Endodermal cell (in vitro differentiated cells): Measurements from ENCODE around the gene SRPRB. TPM values are rescaled to one million over a fixed set of nuclear protein-coding genes. Genes with fewer than 3 reads are reported as not detected.

Source experiments
- DNase-seq: peaks from one replicate; pipeline ENCODE4 v3.0.0-alpha.2; 2017
- H3K27ac ChIP-seq: 2 replicates; pipeline ENCODE4 v1.5.1; 2013; ENCODE audit warnings: mild to moderate bottlenecking, low read depth, low read length, moderate library complexity
- H3K27me3 ChIP-seq: 2 replicates; pipeline ENCODE4 v1.6.1; 2013; ENCODE audit warnings: mild to moderate bottlenecking, low read length, moderate library complexity; ENCODE audit not compliant: insufficient read depth, control insufficient read depth, poor library complexity, severe bottlenecking
- H3K36me3 ChIP-seq: 2 replicates; pipeline ENCODE4 v1.7.0; 2013; ENCODE audit warnings: mild to moderate bottlenecking, low read length, moderate library complexity; ENCODE audit not compliant: control insufficient read depth, insufficient read depth
- H3K4me1 ChIP-seq: one replicate; pipeline ENCODE4 v1.7.0; 2013; ENCODE audit warnings: low read length; ENCODE audit not compliant: control insufficient read depth, insufficient read depth
- H3K4me3 ChIP-seq: 2 replicates; pipeline ENCODE4 v1.5.1; 2013; ENCODE audit warnings: mild to moderate bottlenecking, low read length, moderate library complexity
- H3K9ac ChIP-seq: 2 replicates; pipeline ENCODE4 v1.6.1; 2013; ENCODE audit warnings: mild to moderate bottlenecking, low read length, moderate library complexity; ENCODE audit not compliant: poor library complexity, severe bottlenecking; ENCODE audit errors: extremely low read depth
- H3K9me3 ChIP-seq: 2 replicates; pipeline ENCODE4 v1.6.1; 2013; ENCODE audit warnings: mild to moderate bottlenecking, low read length, moderate library complexity; ENCODE audit not compliant: control insufficient read depth
- H3K27ac Mint-ChIP-seq: 2 replicates; pipeline ENCODE4 v1.8.0; 2020; ENCODE audit warnings: mixed read lengths
- H3K27me3 Mint-ChIP-seq: 2 replicates; pipeline ENCODE4 v1.8.0; 2021; ENCODE audit warnings: mild to moderate bottlenecking, mixed read lengths; ENCODE audit not compliant: insufficient read depth
- H3K36me3 Mint-ChIP-seq: 2 replicates; pipeline ENCODE4 v1.8.0; 2020; ENCODE audit warnings: low read depth, mixed read lengths
- H3K4me1 Mint-ChIP-seq: 2 replicates; pipeline ENCODE4 v1.8.0; 2020; ENCODE audit warnings: mixed read lengths
- H3K4me3 Mint-ChIP-seq: 2 replicates; pipeline ENCODE4 v1.8.0; 2020; ENCODE audit warnings: mild to moderate bottlenecking, moderate library complexity, mixed read lengths
- H3K9me3 Mint-ChIP-seq: 2 replicates; pipeline ENCODE4 v1.8.0; 2020; ENCODE audit warnings: mild to moderate bottlenecking, mixed read lengths
- CTCF ChIP-seq: fragments of 200-600 bp; sonication (generic); conservative IDR thresholded peaks from 2 replicates; pipeline ENCODE4 v1.5.0; 2021; ENCODE audit warnings: antibody characterized with exemption, mild to moderate bottlenecking
- WGBS, 2 experiments: methylation state at CpG; one replicate each; pipeline versions ENCODE4 v1.1.5 to v1.1.7; 2013; ENCODE audit warnings: missing lambda C conversion rate in 2 of 2, mixed read lengths in 1 of 2; ENCODE audit not compliant: insufficient coverage in 1 of 2, insufficient read length in 1 of 2; 5-methylcytosine and 5-hydroxymethylcytosine counted together
- total RNA-seq, 2 donors: library from RNA; stranded (reverse); fragmentation: NEBNext Ultra II Directional in 1 of 2; extraction: Animal tissue kit (Norgen Biotek cat#: 25700) in 1 of 2; gene quantifications; 2 replicates in 1 of 2; 3 replicates in 1 of 2; pipeline ENCODE4 v1.2.1, GENCODE V29; 2021

Gene SRPRB
- total RNA-seq, 2 donors from 2014 or later = 26.1 to 33.6 TPM

- Mint-ChIP-seq H3K27me3 (peaks cover 14% of the 10 kb centered on the region), H3K9me3 (no peaks in the 10 kb centered on the region), H3K27ac (no peak overlapping the region), H3K36me3 (no peaks in the 10 kb centered on the region), H3K4me3 (no peak overlapping the region), H3K4me1 (peaks cover 6% of the 10 kb centered on the region)
- no peak for TF ChIP-seq CTCF
- H3K36me3 ChIP-seq = no peaks in the 10 kb centered on the region
- H3K4me1 ChIP-seq = no peaks in the 10 kb centered on the region
- DNase-seq = no peak
- WGBS, 2 experiments = 91 to 92% methylated on average over 2 to 4 of the region's 4 CpGs
- no peak overlapping the region for H3K9ac ChIP-seq
- H3K4me3 ChIP-seq = no peak overlapping the region
- no peak overlapping the region for H3K27ac ChIP-seq
- no peaks in the 10 kb centered on the region for H3K9me3 ChIP-seq
- peaks cover 8% of the 10 kb centered on the region for H3K27me3 ChIP-seq
Observed at GRCh38 chr3:133842158-133842557, 36.5 kb downstream of the SRPRB start.

DNA sequence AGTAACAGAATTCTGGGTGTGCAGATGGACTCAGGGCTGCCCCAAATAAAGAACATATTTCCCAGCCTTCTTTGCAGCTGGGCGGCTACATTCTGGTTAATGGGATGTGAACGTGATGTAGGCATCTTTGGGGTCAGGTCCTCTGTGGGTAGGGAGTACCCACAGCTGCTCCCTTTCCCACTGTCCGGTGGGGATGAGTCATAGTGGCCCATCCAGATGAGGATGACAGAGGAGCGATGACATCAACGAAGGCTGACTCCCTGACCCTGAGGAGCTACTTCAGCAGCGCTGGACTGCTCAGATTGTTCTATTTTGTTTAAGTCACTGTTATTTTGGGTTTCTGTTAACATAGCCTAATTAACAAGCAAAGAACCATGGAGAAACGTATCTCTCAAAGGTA is 38.0 kb downstream of the SRPRB start:
- Mint-ChIP-seq H3K27ac (no peak overlapping the region), H3K4me1 (peaks cover 6% of the 10 kb centered on the region), H3K9me3 (no peaks in the 10 kb centered on the region), H3K4me3 (no peak overlapping the region), H3K27me3 (peaks cover 24% of the 10 kb centered on the region), H3K36me3 (no peaks in the 10 kb centered on the region)
- peaks cover 18% of the 10 kb centered on the region for H3K27me3 ChIP-seq
- WGBS, 2 experiments = 92 to 93% methylated on average over 2 to 7 of the region's 7 CpGs
- H3K9me3 ChIP-seq = no peaks in the 10 kb centered on the region
- no peaks in the 10 kb centered on the region for H3K36me3 ChIP-seq
- no peak overlapping the region for H3K27ac ChIP-seq
- H3K4me1 ChIP-seq = no peaks in the 10 kb centered on the region
- no peak for DNase-seq
- H3K4me3 ChIP-seq = no peak overlapping the region
- no peak for TF ChIP-seq CTCF
- no peak overlapping the region for H3K9ac ChIP-seq

DNA sequence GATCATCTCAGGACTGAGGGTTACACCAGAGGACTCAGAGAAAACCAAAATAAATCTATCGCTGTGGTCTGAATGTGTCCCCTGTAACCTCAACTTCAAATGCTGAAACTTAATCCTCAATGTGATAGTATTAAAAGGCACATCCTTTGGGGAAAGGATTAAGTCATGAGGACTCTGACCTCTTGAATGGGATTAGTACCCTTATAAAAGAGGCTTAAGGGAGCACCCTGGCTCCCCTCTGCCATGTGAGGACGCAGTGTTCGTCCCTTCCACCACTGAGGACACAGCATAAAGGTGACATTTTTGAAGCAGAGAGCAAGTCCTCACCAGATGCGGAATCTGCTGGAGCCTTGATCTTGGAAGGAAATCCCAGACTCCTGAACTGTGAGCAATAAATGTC is 39.5 kb downstream of the SRPRB start:
- no peak for TF ChIP-seq CTCF
- H3K27ac Mint-ChIP-seq = no peak overlapping the region

More for the DNA sequence above, 39.5 kb downstream of the SRPRB start:
- no peak for DNase-seq
- 87 to 92% methylated on average over 3 to 4 of the region's 4 CpGs for WGBS, 2 experiments
- H3K27me3 ChIP-seq = peaks cover 24% of the 10 kb centered on the region
- no peaks in the 10 kb centered on the region for H3K36me3 Mint-ChIP-seq
- no peaks in the 10 kb centered on the region for H3K36me3 ChIP-seq
- peaks cover 6% of the 10 kb centered on the region for H3K4me1 Mint-ChIP-seq
- H3K4me3 ChIP-seq = no peak overlapping the region
- H3K9me3 ChIP-seq = no peaks in the 10 kb centered on the region
- H3K9me3 Mint-ChIP-seq = no peaks in the 10 kb centered on the region
- H3K4me1 ChIP-seq = no peaks in the 10 kb centered on the region
- no peak overlapping the region for H3K4me3 Mint-ChIP-seq
- no peak overlapping the region for H3K27ac ChIP-seq
- H3K27me3 Mint-ChIP-seq = peaks cover 36% of the 10 kb centered on the region
- no peak overlapping the region for H3K9ac ChIP-seq
